K562 (cell line): ENCODE measurements around the gene PRODH2. TPM values are rescaled to one million over a fixed set of nuclear protein-coding genes. Genes with fewer than 3 reads are reported as not detected.

Experiments used
- ATAC-seq: fragments of 200-7000 bp; cut with Tn5 transposase; 3 replicates; pipeline ENCODE4 v1.9.1; 2020; ENCODE audit warnings: moderate library complexity
- BruUV-seq: library from RNA; stranded (reverse); fragments of 400-500 nt; replicated peaks from 2 replicates; lab custom pipeline; 2021; lab: Mats Ljungman, UMichigan
- CTCF ChIA-PET: fragments of 300-600 bp; formaldehyde crosslinking; extraction: SDS; loops from one replicate; lab custom pipeline; 2021; ENCODE audit warnings: low intra/inter-chr PET ratio; lab: Yijun Ruan, JAX
- POLR2A ChIA-PET: fragments of 300-600, 350-650 bp; sonication (Branson Sonifier 250); formaldehyde crosslinking; extraction: SDS; loops from one replicate; lab custom pipeline; 2021; ENCODE audit warnings: antibody characterized with exemption, inconsistent platforms; lab: Yijun Ruan, JAX
- DNase-seq, 4 experiments: peaks; one replicate each; pipeline versions ENCODE4 v3.0.0 to v3.0.0-alpha.2; 2011 to 2018; ENCODE audit warnings: low spot score in 3 of 4, mixed read lengths in 3 of 4; ENCODE audit errors: extremely low read depth in 1 of 4
- FAIRE-seq: peaks from 2 replicates; lab custom pipeline; 2011; peaks lifted over from hg19 to GRCh38; lab: Jason Lieb, UNC
- H2AFZ ChIP-seq: 2 replicates; pipeline ENCODE4 v1.6.0; 2011; ENCODE audit warnings: low read depth, low read length, control low read depth, inconsistent platforms
- H3K27ac ChIP-seq: fragments of 200-600 bp; 3 replicates; pipeline ENCODE4 v1.8.0; 2011; ENCODE audit warnings: low read depth, mild to moderate bottlenecking, control low read depth, inconsistent platforms, low read length, moderate library complexity, mixed read lengths; ENCODE audit errors: extremely low read depth
- H3K27me3 ChIP-seq, 2 experiments: fragments of 300-600 bp in 1 of 2; 2 replicates in 1 of 2; 3 replicates in 1 of 2; pipeline versions ENCODE4 v1.6.0 to v1.8.0; 2011; ENCODE audit warnings: inconsistent platforms in 2 of 2, low read length in 2 of 2, mild to moderate bottlenecking in 1 of 2, mixed read lengths in 1 of 2, moderate library complexity in 1 of 2; ENCODE audit not compliant: control insufficient read depth in 2 of 2, insufficient read depth in 2 of 2
- H3K36me3 ChIP-seq: fragments of 300-600 bp; 3 replicates; pipeline ENCODE4 v1.8.0; 2011; ENCODE audit warnings: mild to moderate bottlenecking, low read length, inconsistent platforms; ENCODE audit not compliant: control insufficient read depth, insufficient read depth
- H3K4me1 ChIP-seq, 2 experiments: fragments of 200-600 bp in 1 of 2; replicated peaks in 1 of 2; 2 replicates in 1 of 2; 3 replicates in 1 of 2; pipeline versions ENCODE4 v1.5.1 to v1.8.0; 2011; ENCODE audit warnings: inconsistent platforms in 2 of 2, low read length in 2 of 2, mild to moderate bottlenecking in 1 of 2, mixed read lengths in 1 of 2, moderate library complexity in 1 of 2; ENCODE audit not compliant: control insufficient read depth in 2 of 2, insufficient read depth in 2 of 2
- H3K4me2 ChIP-seq: 2 replicates; pipeline ENCODE4 v1.6.1; 2011; ENCODE audit warnings: low read length, control low read depth, inconsistent platforms, mixed read lengths; ENCODE audit not compliant: insufficient read depth
- H3K4me3 ChIP-seq: fragments of 200-600 bp; sonication (generic), shearing (Covaris generic); 2 replicates; pipeline ENCODE4 v1.5.1; 2016; ENCODE audit warnings: control low read depth, inconsistent platforms
- H3K79me2 ChIP-seq: fragments of 200-600 bp; 3 replicates; pipeline ENCODE4 v1.8.0; 2011; ENCODE audit warnings: low read length, inconsistent platforms; ENCODE audit not compliant: control insufficient read depth, insufficient read depth
- H3K9ac ChIP-seq, 2 experiments: 2 replicates each; pipeline versions ENCODE4 v1.6.0 to v1.6.1; 2011; ENCODE audit warnings: low read depth in 2 of 2, low read length in 2 of 2, control low read depth in 1 of 2, inconsistent platforms in 1 of 2, mild to moderate bottlenecking in 1 of 2, mixed read lengths in 1 of 2; ENCODE audit not compliant: insufficient read depth in 1 of 2
- H3K9me1 ChIP-seq: one replicate; pipeline ENCODE4 v1.6.0; 2011; ENCODE audit warnings: inconsistent platforms, mild to moderate bottlenecking, low read length, moderate library complexity; ENCODE audit not compliant: control insufficient read depth, insufficient read depth
- H3K9me3 ChIP-seq: replicated peaks from 2 replicates; pipeline ENCODE4 v1.5.1; 2011; ENCODE audit warnings: low read depth, low read length, inconsistent platforms; ENCODE audit not compliant: control insufficient read depth, insufficient read depth
- H4K20me1 ChIP-seq: replicated peaks from 2 replicates; pipeline ENCODE4 v1.6.1; 2011; ENCODE audit warnings: low read length, inconsistent platforms, mixed read lengths; ENCODE audit not compliant: control insufficient read depth, insufficient read depth
- CEBPB ChIP-seq: fragments of 450-650 bp; IDR thresholded peaks from 2 replicates; pipeline ENCODE4 v1.6.1; 2016; ENCODE audit warnings: missing genetic modification characterization, missing compliant biosample characterization
- CEBPG ChIP-seq, 3 experiments: fragments of 200-800 bp in 1 of 3; sonication (Bioruptor generic) in 1 of 3; sonication (generic) in 1 of 3; formaldehyde crosslinking in 1 of 3; IDR thresholded peaks in 2 of 3; conservative IDR thresholded peaks in 1 of 3; 2 replicates each; pipeline versions ENCODE4 v1.6.1 to v1.8.0; 2016 to 2022; ENCODE audit warnings: missing compliant biosample characterization in 2 of 3, missing genetic modification characterization in 2 of 3, mild to moderate bottlenecking in 1 of 3, missing genetic modification reagents in 1 of 3
- FUS ChIP-seq: fragments of 200-400 bp; formaldehyde crosslinking; optimal IDR thresholded peaks from 2 replicates; pipeline ENCODE3; 2017; ENCODE audit warnings: low read depth, low read length
- LCOR ChIP-seq: sonication (generic); formaldehyde crosslinking; IDR thresholded peaks from 2 replicates; pipeline ENCODE4 v1.8.0; 2022; ENCODE audit warnings: mild to moderate bottlenecking, missing genetic modification reagents
- MYC ChIP-seq, 2 experiments: fragments of 250-450 bp in 1 of 2; sonication (Bioruptor Pico) in 1 of 2; IDR thresholded peaks; 2 replicates each; pipeline versions ENCODE4 v1.5.1 to v1.6.1; 2012 to 2021; ENCODE audit warnings: low read depth in 2 of 2, borderline replicate concordance in 1 of 2, improper control_type of control experiment in 1 of 2, low read length in 1 of 2, mild to moderate bottlenecking in 1 of 2, moderate library complexity in 1 of 2
- SAP30 ChIP-seq: fragments of 200-600 bp; sonication (generic); IDR thresholded peaks from 2 replicates; pipeline ENCODE4 v1.6.1; 2012; ENCODE audit warnings: borderline replicate concordance, low read depth, mild to moderate bottlenecking, moderate library complexity, low read length, control low read depth, inconsistent platforms; ENCODE audit not compliant: insufficient read depth, poor library complexity, severe bottlenecking
- ZNF24 ChIP-seq: fragments of 450-650 bp; IDR thresholded peaks from 2 replicates; pipeline ENCODE4 v1.6.1; 2016
- ZNF780A ChIP-seq: fragments of 250-450 bp; sonication (Bioruptor Pico); IDR thresholded peaks from 2 replicates; pipeline ENCODE4 v1.5.0; 2021; ENCODE audit warnings: mild to moderate bottlenecking
- WGBS: fragments of 100-300 bp; shearing (Covaris generic); methylation state at CpG from one replicate; pipeline ENCODE4 v1.1.6; 2016; ENCODE audit warnings: low coverage, mixed read lengths; ENCODE audit not compliant: insufficient coverage; ENCODE audit errors: missing lambda C conversion rate; 5-methylcytosine and 5-hydroxymethylcytosine counted together
- in situ Hi-C: fragments of 300-500 bp; cut with MboI; formaldehyde crosslinking; loops from 4 replicates; pipeline ENCODE4 v1.15.0; 2018; ENCODE audit warnings: inconsistent platforms, mixed read lengths
- intact Hi-C: fragments of 100-400 bp; cut with micrococcal nuclease; formaldehyde crosslinking; loops from 2 replicates; pipeline ENCODE4 v1.14.2; 2022
- polyA plus RNA-seq, 8 experiments: library from polyadenylated mRNA; depleted of rRNA in 4 of 8; stranded (reverse) in 5 of 8; unstranded in 3 of 8; fragments of >200 nt; fragmentation: Nextera tagmentation in 2 of 8; fragmentation: Illumina TruSeq in 1 of 8; extraction: Ambion mirVana in 2 of 8; extraction: Trizol in 1 of 8; gene quantifications; 2 replicates each; pipeline versions ENCODE4 v1.2.1 to v1.2.3, GENCODE V29; 2011 to 2014; ENCODE audit warnings: inconsistent platforms in 1 of 8, missing spikeins in 1 of 8
- total RNA-seq, 7 experiments: library from RNA; depleted of rRNA in 6 of 7; stranded (reverse); fragments of >200 nt in 6 of 7; fragmentation: Illumina TruSeq in 2 of 7; extraction: Trizol in 2 of 7; gene quantifications; 2 replicates each; pipeline versions ENCODE4 v1.2.1 to v1.2.3, GENCODE V29; 2011 to 2021; ENCODE audit warnings: low replicate concordance in 1 of 7
- TF ChIP-seq, protein P1 (sequence below): fragments of 450-650 bp; IDR thresholded peaks from 2 replicates; pipeline ENCODE4 v1.6.1; 2018; ENCODE audit not compliant: partially characterized antibody
- TF ChIP-seq, protein P2 (sequence below): sonication (generic); formaldehyde crosslinking; IDR thresholded peaks from 2 replicates; pipeline ENCODE4 v1.8.1; 2023; ENCODE audit warnings: mild to moderate bottlenecking, missing genetic modification reagents, moderate library complexity

PRODH2 gene
- total and polyA plus RNA-seq, 9 of the 15 experiments (the other 6 are each of a cell fraction or from before 2014, with no cell fraction given) = not detected

DNA sequence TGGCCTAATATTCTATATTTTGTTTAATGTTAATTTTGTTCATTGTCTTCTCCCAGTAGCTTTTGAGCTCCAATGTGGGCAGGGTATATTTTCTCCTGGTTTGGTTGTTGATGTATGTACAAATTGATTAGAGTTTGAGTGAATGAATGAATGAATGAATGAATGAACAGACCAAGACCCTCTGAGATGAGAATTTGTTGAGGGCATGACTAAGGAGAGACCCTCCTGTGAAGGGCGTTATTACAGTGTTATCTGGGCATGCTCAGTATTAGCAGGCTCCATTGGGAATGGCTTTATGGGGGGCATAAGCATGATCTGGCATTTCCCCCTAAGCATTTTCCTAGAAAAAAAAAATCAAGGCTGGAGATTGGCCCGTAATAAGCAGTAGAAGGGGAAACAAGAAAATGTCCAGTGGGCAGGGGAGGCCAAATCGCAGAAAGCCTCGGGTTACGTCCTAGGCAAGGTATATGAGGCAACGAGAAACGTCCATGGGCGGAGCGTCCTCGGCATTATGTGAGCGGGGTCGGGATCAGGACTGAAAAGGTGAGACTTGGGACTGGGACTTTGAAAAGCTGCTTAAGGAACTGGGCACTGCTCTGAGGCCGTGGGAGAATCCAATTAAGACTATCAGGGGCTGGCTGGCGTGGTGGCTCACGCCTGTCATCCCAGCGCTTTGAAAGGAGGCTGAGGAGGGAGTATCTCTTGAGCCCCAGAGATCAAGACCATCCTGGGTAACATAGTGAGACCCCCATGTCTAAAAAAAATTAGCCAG lies 38.2 kb downstream of the PRODH2 start:
- intact Hi-C loops (no loop called here), in situ Hi-C loops (no loop called here)
- Histone ChIP-seq H3K9me1 (peaks cover 3% of the 10 kb centered on the region), H3K27me3 (no peaks in the 10 kb centered on the region), H3K4me1 (peaks cover 10 to 27% of the 10 kb centered on the region in 2 experiments), H3K4me3 (peak overlapping the region; percentile 57), H4K20me1 (no peaks in the 10 kb centered on the region; the same call in 1 of the 2 replicates), H3K9me3 (no peaks in the 10 kb centered on the region), H3K36me3 (peaks cover 11% of the 10 kb centered on the region; the same call in 2 of the 3 replicates), H3K79me2 (peaks cover 5% of the 10 kb centered on the region; the same call in 1 of the 3 replicates), H3K4me2 (peak overlapping the region; percentile 70), H3K27ac (no peak overlapping the region), H2AFZ (peak overlapping the region; percentile 85), H3K9ac (peak overlapping the region; percentile 5 to 77; a peak in 2 of 4 replicates)
- DNase-seq (peak in 1 of 4 experiments; percentile 44), ATAC-seq (peak; percentile 7; the same call in 2 of the 3 replicates), FAIRE-seq (peak; percentile 67)
- TF ChIP-seq SAP30 (peak; percentile 15), CEBPG (CRISPR knock-in tag; IDR thresholded peaks at IDR 0.05) (peak; percentile 23; the same call in 1 of the 2 replicates), CEBPG (tag; conservative IDR thresholded peaks at IDR 0.05 in 1 of 2, IDR thresholded peaks at IDR 0.05 in 1 of 2) (peak in 1 of 2 experiments; percentile 24; a peak in 1 of 4 replicates), CEBPB (tag) (peak; percentile 31; the same call in 1 of the 2 replicates), ZNF24 (peak; percentile 80), FUS (no peak), ZNF780A (CRISPR knock-in tag) (no peak), LCOR (CRISPR knock-in tag) (no peak), MYC (IDR thresholded peaks at IDR 0.05; ENCODE audit: low read depth, low read length) (no peak), MYC (CRISPR knock-in tag; IDR thresholded peaks at IDR 0.05; ENCODE audit: borderline replicate concordance, low read depth) (no peak)
- TF ChIP-seq, protein P1, sequence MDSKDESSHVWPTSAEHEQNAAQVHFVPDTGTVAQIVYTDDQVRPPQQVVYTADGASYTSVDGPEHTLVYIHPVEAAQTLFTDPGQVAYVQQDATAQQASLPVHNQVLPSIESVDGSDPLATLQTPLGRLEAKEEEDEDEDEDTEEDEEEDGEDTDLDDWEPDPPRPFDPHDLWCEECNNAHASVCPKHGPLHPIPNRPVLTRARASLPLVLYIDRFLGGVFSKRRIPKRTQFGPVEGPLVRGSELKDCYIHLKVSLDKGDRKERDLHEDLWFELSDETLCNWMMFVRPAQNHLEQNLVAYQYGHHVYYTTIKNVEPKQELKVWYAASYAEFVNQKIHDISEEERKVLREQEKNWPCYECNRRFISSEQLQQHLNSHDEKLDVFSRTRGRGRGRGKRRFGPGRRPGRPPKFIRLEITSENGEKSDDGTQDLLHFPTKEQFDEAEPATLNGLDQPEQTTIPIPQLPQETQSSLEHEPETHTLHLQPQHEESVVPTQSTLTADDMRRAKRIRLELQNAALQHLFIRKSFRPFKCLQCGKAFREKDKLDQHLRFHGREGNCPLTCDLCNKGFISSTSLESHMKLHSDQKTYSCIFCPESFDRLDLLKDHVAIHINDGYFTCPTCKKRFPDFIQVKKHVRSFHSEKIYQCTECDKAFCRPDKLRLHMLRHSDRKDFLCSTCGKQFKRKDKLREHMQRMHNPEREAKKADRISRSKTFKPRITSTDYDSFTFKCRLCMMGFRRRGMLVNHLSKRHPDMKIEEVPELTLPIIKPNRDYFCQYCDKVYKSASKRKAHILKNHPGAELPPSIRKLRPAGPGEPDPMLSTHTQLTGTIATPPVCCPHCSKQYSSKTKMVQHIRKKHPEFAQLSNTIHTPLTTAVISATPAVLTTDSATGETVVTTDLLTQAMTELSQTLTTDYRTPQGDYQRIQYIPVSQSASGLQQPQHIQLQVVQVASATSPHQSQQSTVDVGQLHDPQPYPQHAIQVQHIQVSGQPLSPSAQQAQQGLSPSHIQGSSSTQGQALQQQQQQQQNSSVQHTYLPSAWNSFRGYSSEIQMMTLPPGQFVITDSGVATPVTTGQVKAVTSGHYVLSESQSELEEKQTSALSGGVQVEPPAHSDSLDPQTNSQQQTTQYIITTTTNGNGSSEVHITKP = peak; percentile 71
- TF ChIP-seq, protein P2, sequence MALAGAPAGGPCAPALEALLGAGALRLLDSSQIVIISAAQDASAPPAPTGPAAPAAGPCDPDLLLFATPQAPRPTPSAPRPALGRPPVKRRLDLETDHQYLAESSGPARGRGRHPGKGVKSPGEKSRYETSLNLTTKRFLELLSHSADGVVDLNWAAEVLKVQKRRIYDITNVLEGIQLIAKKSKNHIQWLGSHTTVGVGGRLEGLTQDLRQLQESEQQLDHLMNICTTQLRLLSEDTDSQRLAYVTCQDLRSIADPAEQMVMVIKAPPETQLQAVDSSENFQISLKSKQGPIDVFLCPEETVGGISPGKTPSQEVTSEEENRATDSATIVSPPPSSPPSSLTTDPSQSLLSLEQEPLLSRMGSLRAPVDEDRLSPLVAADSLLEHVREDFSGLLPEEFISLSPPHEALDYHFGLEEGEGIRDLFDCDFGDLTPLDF (CRISPR knock-in tag) = peak; percentile 8; the same call in 1 of the 2 replicates
- POLR2A ChIA-PET = interaction anchor here (0.7 to 1.4 kb wide), 3 partner anchors 9 to 91 kb away, joined by 3 read pairs; no protein-coding TSS in a partner anchor
- CTCF ChIA-PET = no interaction called here
- no TSS peak for BruUV-seq
- 6% methylated on average over 16 of the region's 16 CpGs for WGBS
